Liver (tissue), 9 donors: ENCODE measurements around the gene NTN1. TPM values are rescaled to one million over a fixed set of nuclear protein-coding genes. Genes with fewer than 3 reads are reported as not detected.

Experiments used
- DNase-seq: peaks from one replicate; pipeline ENCODE4 v3.0.0-alpha.2; 2017; ENCODE audit warnings: low spot score
- H3K27ac ChIP-seq, 2 donors: one replicate each; pipeline ENCODE4 v1.7.0; 2013; ENCODE audit warnings: inconsistent platforms in 2 of 2, low read length in 2 of 2, control low read depth in 1 of 2, low read depth in 1 of 2, mild to moderate bottlenecking in 1 of 2
- H3K27me3 ChIP-seq, 4 donors: one replicate each; pipeline versions ENCODE4 v1.6.1 to v1.7.0; 2013; ENCODE audit warnings: low read length in 3 of 4, inconsistent platforms in 1 of 4, mild to moderate bottlenecking in 1 of 4, moderate library complexity in 1 of 4; ENCODE audit not compliant: control insufficient read depth in 4 of 4, insufficient read depth in 4 of 4
- H3K36me3 ChIP-seq, 4 donors: one replicate each; pipeline versions ENCODE4 v1.6.1 to v1.7.0; 2013; ENCODE audit warnings: low read length in 3 of 4, mild to moderate bottlenecking in 3 of 4, low read depth in 1 of 4, moderate library complexity in 1 of 4; ENCODE audit not compliant: control insufficient read depth in 4 of 4, insufficient read depth in 3 of 4
- H3K4me1 ChIP-seq, 4 donors: one replicate each; pipeline versions ENCODE4 v1.6.1 to v1.7.0; 2013; ENCODE audit warnings: low read length in 3 of 4, mild to moderate bottlenecking in 3 of 4, moderate library complexity in 1 of 4; ENCODE audit not compliant: control insufficient read depth in 4 of 4, insufficient read depth in 4 of 4
- H3K4me3 ChIP-seq, 3 donors: one replicate each; pipeline versions ENCODE4 v1.6.1 to v1.7.0; 2013; ENCODE audit warnings: low read length in 3 of 3, control low read depth in 1 of 3, low read depth in 1 of 3, mild to moderate bottlenecking in 1 of 3
- H3K9ac ChIP-seq, 2 donors: one replicate each; pipeline ENCODE4 v1.7.0; 2013; ENCODE audit warnings: low read length in 2 of 2, mild to moderate bottlenecking in 2 of 2, moderate library complexity in 2 of 2, control low read depth in 1 of 2, low read depth in 1 of 2
- H3K9me3 ChIP-seq, 4 donors: one replicate each; pipeline versions ENCODE4 v1.6.1 to v1.7.0; 2013; ENCODE audit warnings: low read length in 3 of 4; ENCODE audit not compliant: control insufficient read depth in 4 of 4
- FOXA1 ChIP-seq: IDR thresholded peaks from 2 replicates; pipeline ENCODE4 v1.6.1; 2016; ENCODE audit warnings: antibody characterized with exemption
- FOXA2 ChIP-seq: IDR thresholded peaks from 2 replicates; pipeline ENCODE4 v1.6.1; 2016; ENCODE audit warnings: antibody characterized with exemption
- GABPA ChIP-seq, 2 donors: IDR thresholded peaks in 1 of 2; conservative IDR thresholded peaks in 1 of 2; 2 replicates each; pipeline ENCODE4 v1.6.1; 2016; ENCODE audit warnings: antibody characterized with exemption in 2 of 2, mild to moderate bottlenecking in 1 of 2, moderate library complexity in 1 of 2
- HNF4A ChIP-seq, 2 donors: conservative IDR thresholded peaks; 2 replicates each; pipeline ENCODE4 v1.6.1; 2016; ENCODE audit warnings: antibody characterized with exemption in 2 of 2, mild to moderate bottlenecking in 2 of 2
- HNF4G ChIP-seq: IDR thresholded peaks from 2 replicates; pipeline ENCODE4 v1.6.1; 2016; ENCODE audit warnings: antibody characterized with exemption
- JUND ChIP-seq, 2 donors: IDR thresholded peaks; 2 replicates each; pipeline ENCODE4 v1.6.1; 2016; ENCODE audit warnings: antibody characterized with exemption in 2 of 2
- RAD21 ChIP-seq, 2 donors: IDR thresholded peaks; 2 replicates each; pipeline ENCODE4 v1.6.1; 2016; ENCODE audit warnings: antibody characterized with exemption in 2 of 2, mild to moderate bottlenecking in 2 of 2
- TAF1 ChIP-seq: conservative IDR thresholded peaks from 2 replicates; pipeline ENCODE4 v1.6.1; 2016; ENCODE audit warnings: antibody characterized with exemption, mild to moderate bottlenecking
- ZBTB33 ChIP-seq: IDR thresholded peaks from 2 replicates; pipeline ENCODE4 v1.6.1; 2016; ENCODE audit warnings: antibody characterized with exemption
- WGBS: extraction: QIAGEN DNeasy Blood & Tissue Kit; methylation state at CpG from one replicate; pipeline ENCODE4 v1.1.7; 2013; 5-methylcytosine and 5-hydroxymethylcytosine counted together
- polyA plus RNA-seq, 2 donors: library from polyadenylated mRNA; stranded (reverse) in 1 of 2; unstranded in 1 of 2; fragments of 200-250 nt in 1 of 2; fragments of >200 nt in 1 of 2; fragmentation: Nextera tagmentation in 1 of 2; extraction: Ambion mirVana in 1 of 2; gene quantifications; one replicate each; pipeline versions ENCODE4 v1.2.1 to v1.2.3, GENCODE V29; 2013 to 2015
- total RNA-seq, 2 donors: library from RNA; depleted of rRNA; stranded (reverse); fragments of >200 nt; gene quantifications; one replicate each; pipeline ENCODE4 v1.2.3, GENCODE V29; 2014
- TF ChIP-seq, protein P1 (sequence below): IDR thresholded peaks from 2 replicates; pipeline ENCODE4 v1.6.1; 2016; ENCODE audit warnings: antibody characterized with exemption, mild to moderate bottlenecking
- TF ChIP-seq, protein P2 (sequence below): fragments of 150-350 bp; IDR thresholded peaks from 2 replicates; pipeline ENCODE4 v1.5.1; 2017; ENCODE audit warnings: improper control_type of control experiment, low read depth, low read length; ENCODE audit not compliant: missing input control
- TF ChIP-seq, protein P3 (sequence below): IDR thresholded peaks from 2 replicates; pipeline ENCODE4 v1.6.1; 2016; ENCODE audit warnings: antibody characterized with exemption
- TF ChIP-seq, protein P4 (sequence below): IDR thresholded peaks from 2 replicates; pipeline ENCODE4 v1.6.1; 2016; ENCODE audit warnings: antibody characterized with exemption
- donor health status: healthy.
- donor health status: healthy.
- donor health status: healthy.
- donor health status: healthy.
- donor health status: healthy.

The NTN1 gene
- total and polyA plus RNA-seq, 4 donors = 0.14 to 8.7 (median 4.3) TPM

DNA sequence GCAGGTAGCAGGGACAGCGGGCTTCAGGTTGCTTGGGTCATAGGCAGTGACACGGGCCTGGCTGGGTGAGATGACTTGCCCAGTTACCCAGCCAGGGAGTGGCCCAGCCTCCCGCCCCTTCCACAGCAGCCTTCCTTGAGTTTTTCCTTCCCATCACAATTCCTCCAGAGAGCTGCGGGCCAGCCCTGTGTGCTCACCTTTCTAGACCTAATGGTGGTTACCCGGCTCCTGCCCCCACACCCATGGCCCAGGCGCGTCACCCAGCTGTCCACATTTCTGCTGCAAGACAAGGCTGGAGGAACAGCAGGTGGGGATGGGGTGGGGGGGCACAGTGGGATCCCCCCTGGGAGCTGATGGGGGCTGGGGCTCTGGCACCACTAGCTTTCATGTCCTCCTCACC, 203.2 kb downstream of the NTN1 start:
- 94% methylated on average over 7 of the region's 7 CpGs for WGBS
- TF ChIP-seq RAD21 (IDR thresholded peaks at IDR 0.05) (no peak), JUND (IDR thresholded peaks at IDR 0.05) (no peak), FOXA2 (no peak), GABPA (IDR thresholded peaks at IDR 0.05 in 1 of 2, conservative IDR thresholded peaks at IDR 0.05 in 1 of 2) (no peak), ZBTB33 (no peak), TAF1 (no peak)
- TF ChIP-seq, protein P1, sequence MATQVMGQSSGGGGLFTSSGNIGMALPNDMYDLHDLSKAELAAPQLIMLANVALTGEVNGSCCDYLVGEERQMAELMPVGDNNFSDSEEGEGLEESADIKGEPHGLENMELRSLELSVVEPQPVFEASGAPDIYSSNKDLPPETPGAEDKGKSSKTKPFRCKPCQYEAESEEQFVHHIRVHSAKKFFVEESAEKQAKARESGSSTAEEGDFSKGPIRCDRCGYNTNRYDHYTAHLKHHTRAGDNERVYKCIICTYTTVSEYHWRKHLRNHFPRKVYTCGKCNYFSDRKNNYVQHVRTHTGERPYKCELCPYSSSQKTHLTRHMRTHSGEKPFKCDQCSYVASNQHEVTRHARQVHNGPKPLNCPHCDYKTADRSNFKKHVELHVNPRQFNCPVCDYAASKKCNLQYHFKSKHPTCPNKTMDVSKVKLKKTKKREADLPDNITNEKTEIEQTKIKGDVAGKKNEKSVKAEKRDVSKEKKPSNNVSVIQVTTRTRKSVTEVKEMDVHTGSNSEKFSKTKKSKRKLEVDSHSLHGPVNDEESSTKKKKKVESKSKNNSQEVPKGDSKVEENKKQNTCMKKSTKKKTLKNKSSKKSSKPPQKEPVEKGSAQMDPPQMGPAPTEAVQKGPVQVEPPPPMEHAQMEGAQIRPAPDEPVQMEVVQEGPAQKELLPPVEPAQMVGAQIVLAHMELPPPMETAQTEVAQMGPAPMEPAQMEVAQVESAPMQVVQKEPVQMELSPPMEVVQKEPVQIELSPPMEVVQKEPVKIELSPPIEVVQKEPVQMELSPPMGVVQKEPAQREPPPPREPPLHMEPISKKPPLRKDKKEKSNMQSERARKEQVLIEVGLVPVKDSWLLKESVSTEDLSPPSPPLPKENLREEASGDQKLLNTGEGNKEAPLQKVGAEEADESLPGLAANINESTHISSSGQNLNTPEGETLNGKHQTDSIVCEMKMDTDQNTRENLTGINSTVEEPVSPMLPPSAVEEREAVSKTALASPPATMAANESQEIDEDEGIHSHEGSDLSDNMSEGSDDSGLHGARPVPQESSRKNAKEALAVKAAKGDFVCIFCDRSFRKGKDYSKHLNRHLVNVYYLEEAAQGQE = no peak
- TF ChIP-seq, protein P2, sequence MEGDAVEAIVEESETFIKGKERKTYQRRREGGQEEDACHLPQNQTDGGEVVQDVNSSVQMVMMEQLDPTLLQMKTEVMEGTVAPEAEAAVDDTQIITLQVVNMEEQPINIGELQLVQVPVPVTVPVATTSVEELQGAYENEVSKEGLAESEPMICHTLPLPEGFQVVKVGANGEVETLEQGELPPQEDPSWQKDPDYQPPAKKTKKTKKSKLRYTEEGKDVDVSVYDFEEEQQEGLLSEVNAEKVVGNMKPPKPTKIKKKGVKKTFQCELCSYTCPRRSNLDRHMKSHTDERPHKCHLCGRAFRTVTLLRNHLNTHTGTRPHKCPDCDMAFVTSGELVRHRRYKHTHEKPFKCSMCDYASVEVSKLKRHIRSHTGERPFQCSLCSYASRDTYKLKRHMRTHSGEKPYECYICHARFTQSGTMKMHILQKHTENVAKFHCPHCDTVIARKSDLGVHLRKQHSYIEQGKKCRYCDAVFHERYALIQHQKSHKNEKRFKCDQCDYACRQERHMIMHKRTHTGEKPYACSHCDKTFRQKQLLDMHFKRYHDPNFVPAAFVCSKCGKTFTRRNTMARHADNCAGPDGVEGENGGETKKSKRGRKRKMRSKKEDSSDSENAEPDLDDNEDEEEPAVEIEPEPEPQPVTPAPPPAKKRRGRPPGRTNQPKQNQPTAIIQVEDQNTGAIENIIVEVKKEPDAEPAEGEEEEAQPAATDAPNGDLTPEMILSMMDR = no peak
- TF ChIP-seq, protein P3, sequence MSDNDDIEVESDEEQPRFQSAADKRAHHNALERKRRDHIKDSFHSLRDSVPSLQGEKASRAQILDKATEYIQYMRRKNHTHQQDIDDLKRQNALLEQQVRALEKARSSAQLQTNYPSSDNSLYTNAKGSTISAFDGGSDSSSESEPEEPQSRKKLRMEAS = no peak
- no peak overlapping the region for H3K9ac ChIP-seq
- no peaks in the 10 kb centered on the region for H3K9me3 ChIP-seq
- H3K27me3 ChIP-seq = no peaks in the 10 kb centered on the region
- H3K36me3 ChIP-seq = peaks cover 0 to 4% (median 2%) of the 10 kb centered on the region in 4 donors
- no peak overlapping the region for H3K4me3 ChIP-seq
- no peak overlapping the region for H3K27ac ChIP-seq
- H3K4me1 ChIP-seq = no peaks in the 10 kb centered on the region
- no peak for DNase-seq

GRCh38 chr17:9225305-9226101, 204.2 kb downstream of the NTN1 start:
- peaks cover 0 to 4% (median 2%) of the 10 kb centered on the region in 4 donors for H3K36me3 ChIP-seq
- 80% methylated on average over 32 of the region's 32 CpGs for WGBS
- no peak overlapping the region for H3K27ac ChIP-seq
- H3K9me3 ChIP-seq = no peaks in the 10 kb centered on the region
- no peaks in the 10 kb centered on the region for H3K27me3 ChIP-seq
- TF ChIP-seq TAF1 (no peak), HNF4A (conservative IDR thresholded peaks at IDR 0.05) (no peak), FOXA1 (no peak), JUND (IDR thresholded peaks at IDR 0.05) (no peak), HNF4G (no peak)
- TF ChIP-seq, protein P4, sequence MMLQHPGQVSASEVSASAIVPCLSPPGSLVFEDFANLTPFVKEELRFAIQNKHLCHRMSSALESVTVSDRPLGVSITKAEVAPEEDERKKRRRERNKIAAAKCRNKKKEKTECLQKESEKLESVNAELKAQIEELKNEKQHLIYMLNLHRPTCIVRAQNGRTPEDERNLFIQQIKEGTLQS = no peak
- TF ChIP-seq, protein P1 = no peak
- no peak for DNase-seq
- no peak overlapping the region for H3K4me3 ChIP-seq
- H3K4me1 ChIP-seq = no peaks in the 10 kb centered on the region
- H3K9ac ChIP-seq = no peak overlapping the region
